IPS-NIHi7 (cell line): ENCODE results near the gene CANX.

Experiments
- DNase-seq: peaks from one replicate; pipeline ENCODE4 v3.0.0; 2012; ENCODE audit warnings: mixed read lengths; ENCODE audit errors: extremely low spot score

The CANX gene

DNA sequence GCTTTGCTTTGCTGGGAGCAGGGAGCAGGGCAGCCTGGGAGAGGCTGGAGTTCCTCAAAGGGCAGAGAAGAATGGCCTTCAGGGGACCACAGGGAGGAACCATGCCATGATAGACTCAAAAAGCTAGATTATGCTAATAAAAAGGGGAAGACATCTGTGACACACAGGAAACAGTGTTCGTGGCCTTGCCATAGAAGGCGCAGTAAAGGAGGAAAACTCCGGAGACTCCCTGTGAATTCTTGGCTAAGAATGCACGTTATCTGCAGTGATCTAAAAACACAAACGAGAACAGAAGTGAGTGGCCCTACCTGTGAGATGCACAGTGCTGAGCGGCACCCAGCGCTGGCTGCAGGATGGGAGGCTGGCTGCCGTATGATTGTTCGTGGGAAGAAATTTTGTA lies 79.1 kb downstream of the CANX start:
- no peak for DNase-seq

DNA sequence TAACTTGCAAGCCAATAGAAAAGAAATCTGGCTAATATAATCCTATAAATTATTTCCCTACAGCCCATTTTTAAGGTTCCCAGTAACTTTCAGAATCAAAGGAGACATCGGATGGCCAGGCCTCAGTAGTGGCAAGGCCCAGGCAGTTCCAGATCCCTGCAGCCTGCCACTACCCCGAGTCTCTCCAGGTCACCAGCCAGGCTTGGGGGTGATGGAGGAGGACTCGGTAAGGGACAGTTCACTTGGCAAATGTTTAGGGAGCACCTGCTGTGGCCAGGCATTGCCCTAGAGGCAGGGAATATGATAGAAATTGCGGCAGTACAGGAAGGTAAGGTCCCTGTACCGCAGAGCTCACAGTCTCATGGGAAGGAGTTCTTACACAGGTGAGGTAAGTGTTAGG lies 79.8 kb downstream of the CANX start:
- DNase-seq = no peak

DNA sequence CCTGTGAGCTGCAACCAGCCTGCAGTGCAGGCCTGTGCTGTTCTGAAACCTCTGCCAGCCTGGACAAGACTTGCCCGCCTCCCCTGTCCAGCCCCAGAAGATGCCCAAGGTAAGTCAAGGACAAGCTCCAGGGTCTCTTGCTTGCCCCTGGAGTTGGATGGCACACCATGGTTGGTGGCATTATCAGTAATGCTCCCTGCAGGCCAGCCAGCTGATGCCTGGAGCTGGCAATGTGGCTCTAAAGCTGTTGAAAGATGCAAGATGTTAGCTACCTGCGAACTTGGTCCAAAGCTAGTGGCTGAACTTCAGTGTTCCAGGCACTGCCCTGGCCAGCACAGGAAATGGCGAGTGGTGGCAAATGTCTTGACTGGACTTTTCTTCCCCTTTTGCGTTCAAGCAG lies 81.1 kb downstream of the CANX start:
- no peak for DNase-seq

DNA sequence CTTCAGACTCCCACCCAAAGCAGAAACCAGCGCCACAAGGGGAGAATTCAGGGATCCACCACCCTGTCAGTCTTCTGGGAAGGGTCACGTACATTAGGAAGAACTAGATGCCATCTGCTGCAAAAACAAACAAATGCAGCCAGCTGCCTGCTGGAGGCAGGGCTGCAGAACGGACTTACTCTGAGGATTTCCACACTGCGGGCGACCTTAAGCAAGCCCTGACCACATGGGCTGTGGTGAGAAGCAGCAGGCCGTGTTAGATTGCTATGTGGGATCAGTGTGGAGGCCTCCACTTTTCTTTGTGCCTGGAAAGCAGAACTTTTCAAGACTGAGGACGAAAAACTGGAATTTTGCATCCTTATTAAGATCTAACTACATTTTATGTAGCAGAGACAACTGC lies 81.6 kb downstream of the CANX start:
- DNase-seq = no peak
